ENCODE measurements around the gene NLRC3. TPM values are rescaled to one million over a fixed set of nuclear protein-coding genes. Genes with fewer than 3 reads are reported as not detected.

The NLRC3 gene
- total RNA-seq, 3 donors from 2014 or later = 0.64 to 1.6 (median 1.3) TPM

- no peak for DNase-seq (ENCODE audit: low spot score in 2 of 2)
- TF ChIP-seq, protein P1, sequence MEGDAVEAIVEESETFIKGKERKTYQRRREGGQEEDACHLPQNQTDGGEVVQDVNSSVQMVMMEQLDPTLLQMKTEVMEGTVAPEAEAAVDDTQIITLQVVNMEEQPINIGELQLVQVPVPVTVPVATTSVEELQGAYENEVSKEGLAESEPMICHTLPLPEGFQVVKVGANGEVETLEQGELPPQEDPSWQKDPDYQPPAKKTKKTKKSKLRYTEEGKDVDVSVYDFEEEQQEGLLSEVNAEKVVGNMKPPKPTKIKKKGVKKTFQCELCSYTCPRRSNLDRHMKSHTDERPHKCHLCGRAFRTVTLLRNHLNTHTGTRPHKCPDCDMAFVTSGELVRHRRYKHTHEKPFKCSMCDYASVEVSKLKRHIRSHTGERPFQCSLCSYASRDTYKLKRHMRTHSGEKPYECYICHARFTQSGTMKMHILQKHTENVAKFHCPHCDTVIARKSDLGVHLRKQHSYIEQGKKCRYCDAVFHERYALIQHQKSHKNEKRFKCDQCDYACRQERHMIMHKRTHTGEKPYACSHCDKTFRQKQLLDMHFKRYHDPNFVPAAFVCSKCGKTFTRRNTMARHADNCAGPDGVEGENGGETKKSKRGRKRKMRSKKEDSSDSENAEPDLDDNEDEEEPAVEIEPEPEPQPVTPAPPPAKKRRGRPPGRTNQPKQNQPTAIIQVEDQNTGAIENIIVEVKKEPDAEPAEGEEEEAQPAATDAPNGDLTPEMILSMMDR (IDR thresholded peaks at IDR 0.05) = no peak
- TF ChIP-seq POLR2AphosphoS5 (IDR thresholded peaks at IDR 0.05) = no peak
- no peak for TF ChIP-seq POLR2A (IDR thresholded peaks at IDR 0.05)
These were observed 23.9 kb downstream of the NLRC3 start for GRCh38 chr16:3553138-3553923.

GRCh38 chr16:3550851-3551847 is 26.1 kb downstream of the NLRC3 start:
- intact Hi-C loops (cut with DNase I; ENCODE audit: low total_unique reads) = no loop called here
- no peaks in the 10 kb centered on the region for H3K27me3 ChIP-seq
- H3K27ac ChIP-seq = no peak overlapping the region
- no peaks in the 10 kb centered on the region for H3K36me3 ChIP-seq
- TF ChIP-seq POLR2A (IDR thresholded peaks at IDR 0.05) (no peak), POLR2AphosphoS5 (IDR thresholded peaks at IDR 0.05) (no peak)
- TF ChIP-seq, protein P1 (IDR thresholded peaks at IDR 0.05) = no peak
- no peaks in the 10 kb centered on the region for H3K9me3 ChIP-seq
- no peak overlapping the region for H3K4me3 ChIP-seq
- no peak for DNase-seq (ENCODE audit: low spot score in 2 of 2)
- H3K4me1 ChIP-seq = no peaks in the 10 kb centered on the region

More at GRCh38 chr16:3553138-3553923, 23.9 kb downstream of the NLRC3 start:
- intact Hi-C loops (cut with DNase I; ENCODE audit: low total_unique reads) = no loop called here
- H3K36me3 ChIP-seq = no peaks in the 10 kb centered on the region
- no peak overlapping the region for H3K4me3 ChIP-seq
- no peak overlapping the region for H3K27ac ChIP-seq
- H3K4me1 ChIP-seq = no peaks in the 10 kb centered on the region
- no peaks in the 10 kb centered on the region for H3K9me3 ChIP-seq
- no peaks in the 10 kb centered on the region for H3K27me3 ChIP-seq

GRCh38 chr16:3549906-3550305 is 27.3 kb downstream of the NLRC3 start:
- TF ChIP-seq POLR2A (IDR thresholded peaks at IDR 0.05) (no peak), POLR2AphosphoS5 (IDR thresholded peaks at IDR 0.05) (no peak)
- TF ChIP-seq, protein P1 (IDR thresholded peaks at IDR 0.05) = no peak
- H3K4me3 ChIP-seq = no peak overlapping the region
- H3K9me3 ChIP-seq = no peaks in the 10 kb centered on the region
- intact Hi-C loops (cut with DNase I; ENCODE audit: low total_unique reads) = no loop called here
- no peaks in the 10 kb centered on the region for H3K4me1 ChIP-seq
- H3K27me3 ChIP-seq = no peaks in the 10 kb centered on the region
- DNase-seq (ENCODE audit: low spot score in 2 of 2) = no peak
- H3K36me3 ChIP-seq = no peaks in the 10 kb centered on the region
- H3K27ac ChIP-seq = no peak overlapping the region

- H3K4me1 ChIP-seq = no peaks in the 10 kb centered on the region
- intact Hi-C loops (cut with DNase I; ENCODE audit: low total_unique reads) = no loop called here
These were observed 28.3 kb downstream of the NLRC3 start for GRCh38 chr16:3548859-3549258.

More at GRCh38 chr16:3548859-3549258, 28.3 kb downstream of the NLRC3 start:
- Histone ChIP-seq H3K36me3 (no peaks in the 10 kb centered on the region), H3K4me3 (no peak overlapping the region), H3K27me3 (no peaks in the 10 kb centered on the region), H3K9me3 (no peaks in the 10 kb centered on the region), H3K27ac (no peak overlapping the region)
- TF ChIP-seq, protein P1 (IDR thresholded peaks at IDR 0.05) = no peak
- no peak for TF ChIP-seq POLR2A (IDR thresholded peaks at IDR 0.05)
- no peak for TF ChIP-seq POLR2AphosphoS5 (IDR thresholded peaks at IDR 0.05)
- DNase-seq (ENCODE audit: low spot score in 2 of 2) = no peak

All from breast epithelium (tissue), 4 donors.